Hepatocyte (in vitro differentiated cells): ENCODE data around the gene DPYD.

Experiments
- EZH2 ChIP-seq: fragments of 200-600 bp; sonication (generic); IDR thresholded peaks from 2 replicates; pipeline ENCODE4 v1.6.1; 2016; ENCODE audit warnings: antibody characterized with exemption, mild to moderate bottlenecking, borderline replicate concordance
- TF ChIP-seq, protein P1 (sequence below): fragments of 200-600 bp; sonication (generic); IDR thresholded peaks from 2 replicates; pipeline ENCODE4 v1.5.1; 2016; ENCODE audit warnings: antibody characterized with exemption, mild to moderate bottlenecking; ENCODE audit not compliant: poor library complexity

DNA sequence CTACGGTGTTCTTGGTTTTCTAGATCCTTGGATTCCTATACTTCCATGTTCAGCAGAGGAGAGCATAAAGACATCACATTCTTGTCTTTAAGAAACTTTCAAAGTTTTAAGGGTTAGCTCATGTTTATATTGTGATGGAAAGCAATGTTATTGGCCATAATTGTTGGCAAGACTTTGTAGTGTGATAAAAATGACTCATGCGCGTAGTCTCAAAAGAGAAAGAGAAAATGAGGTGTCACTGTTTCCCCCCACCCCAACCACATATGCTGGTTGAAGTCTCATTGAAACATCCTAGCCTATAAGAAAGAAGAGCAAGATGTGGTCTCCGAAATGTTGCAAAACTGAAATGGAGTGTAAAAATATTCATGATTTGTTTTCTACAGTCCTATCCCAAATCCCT lies 850.5 kb downstream of the DPYD start:
- TF ChIP-seq, protein P1, sequence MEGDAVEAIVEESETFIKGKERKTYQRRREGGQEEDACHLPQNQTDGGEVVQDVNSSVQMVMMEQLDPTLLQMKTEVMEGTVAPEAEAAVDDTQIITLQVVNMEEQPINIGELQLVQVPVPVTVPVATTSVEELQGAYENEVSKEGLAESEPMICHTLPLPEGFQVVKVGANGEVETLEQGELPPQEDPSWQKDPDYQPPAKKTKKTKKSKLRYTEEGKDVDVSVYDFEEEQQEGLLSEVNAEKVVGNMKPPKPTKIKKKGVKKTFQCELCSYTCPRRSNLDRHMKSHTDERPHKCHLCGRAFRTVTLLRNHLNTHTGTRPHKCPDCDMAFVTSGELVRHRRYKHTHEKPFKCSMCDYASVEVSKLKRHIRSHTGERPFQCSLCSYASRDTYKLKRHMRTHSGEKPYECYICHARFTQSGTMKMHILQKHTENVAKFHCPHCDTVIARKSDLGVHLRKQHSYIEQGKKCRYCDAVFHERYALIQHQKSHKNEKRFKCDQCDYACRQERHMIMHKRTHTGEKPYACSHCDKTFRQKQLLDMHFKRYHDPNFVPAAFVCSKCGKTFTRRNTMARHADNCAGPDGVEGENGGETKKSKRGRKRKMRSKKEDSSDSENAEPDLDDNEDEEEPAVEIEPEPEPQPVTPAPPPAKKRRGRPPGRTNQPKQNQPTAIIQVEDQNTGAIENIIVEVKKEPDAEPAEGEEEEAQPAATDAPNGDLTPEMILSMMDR = no peak
- TF ChIP-seq EZH2 = no peak
